ENCODE data around the gene FILIP1. TPM values are rescaled to one million over a fixed set of nuclear protein-coding genes. Genes with fewer than 3 reads are reported as not detected.

FILIP1 gene
- total RNA-seq, 1 experiment from 2014 or later = 2.9 TPM

- Mint-ChIP-seq H3K27ac (no peak overlapping the region; the same call in 1 of the 2 replicates), H3K9me3 (no peaks in the 10 kb centered on the region), H3K4me3 (peak overlapping the region; percentile 81), H3K36me3 (no peaks in the 10 kb centered on the region), H3K4me1 (peaks cover 50% of the 10 kb centered on the region), H3K27me3 (ENCODE audit: low read depth) (no peaks in the 10 kb centered on the region; the same call in 1 of the 2 replicates)
- ATAC-seq = peak; percentile 4; the same call in 1 of the 2 replicates
- ChIA-PET POLR2A (interaction anchor here (0.9 to 1.2 kb wide), 5 partner anchors 11 to 54 kb away, joined by 3 to 5 read pairs (median 4); no protein-coding TSS in a partner anchor), CTCF (interaction anchor here (0.6 to 1.8 kb wide), 8 partner anchors 13 to 116 kb away, joined by 3 to 6 read pairs (median 3); no protein-coding TSS in a partner anchor)
- TF ChIP-seq NR3C1 (CRISPR knock-in tag; conservative IDR thresholded peaks at IDR 0.05; ENCODE audit: low read depth) = no peak
- no peak for TF ChIP-seq USF1 (CRISPR knock-in tag; IDR thresholded peaks at IDR 0.05)
- no peak for TF ChIP-seq NFYB (CRISPR knock-in tag; conservative IDR thresholded peaks at IDR 0.05; ENCODE audit: low read depth)
- no peak for TF ChIP-seq NR1H2 (CRISPR knock-in tag; IDR thresholded peaks at IDR 0.05)
- no peak for TF ChIP-seq ATF3 (CRISPR knock-in tag; conservative IDR thresholded peaks at IDR 0.05)
- no peak for TF ChIP-seq ESRRA (CRISPR knock-in tag; IDR thresholded peaks at IDR 0.05; ENCODE audit: borderline replicate concordance)
- TF ChIP-seq MXD4 (CRISPR knock-in tag; IDR thresholded peaks at IDR 0.05; ENCODE audit: borderline replicate concordance) = no peak
- TF ChIP-seq ZNF317 (CRISPR knock-in tag; IDR thresholded peaks at IDR 0.05; ENCODE audit: borderline replicate concordance, low read depth) = no peak
- no peak for TF ChIP-seq ZNF263 (CRISPR knock-in tag; IDR thresholded peaks at IDR 0.05; ENCODE audit: low read depth)
- no peak for TF ChIP-seq ATF6 (CRISPR knock-in tag; IDR thresholded peaks at IDR 0.05)
- TF ChIP-seq IRF2 (CRISPR knock-in tag; IDR thresholded peaks at IDR 0.05; ENCODE audit: borderline replicate concordance, low read depth) = no peak
- no peak for TF ChIP-seq EMX1 (CRISPR knock-in tag; IDR thresholded peaks at IDR 0.05)
- DNase-seq (ENCODE audit: low spot score) = no peak
Measured at GRCh38 chr6:75348882-75349261, 144.7 kb downstream of the FILIP1 start.

GRCh38 chr6:75347898-75348610, 145.5 kb downstream of the FILIP1 start:
- ATAC-seq (no peak), DNase-seq (ENCODE audit: low spot score) (no peak)
- no peak overlapping the region; the same call in 1 of the 2 replicates for H3K27ac Mint-ChIP-seq
- H3K9me3 Mint-ChIP-seq = no peaks in the 10 kb centered on the region
- POLR2A ChIA-PET = no interaction called here
- no peaks in the 10 kb centered on the region; the same call in 1 of the 2 replicates for H3K27me3 Mint-ChIP-seq (ENCODE audit: low read depth)
- H3K4me1 Mint-ChIP-seq = peaks cover 45% of the 10 kb centered on the region
- TF ChIP-seq SMAD3 (CRISPR knock-in tag; IDR thresholded peaks at IDR 0.05; ENCODE audit: borderline replicate concordance) (no peak), HMGA2 (CRISPR knock-in tag; IDR thresholded peaks at IDR 0.05) (no peak), TEAD1 (CRISPR knock-in tag; IDR thresholded peaks at IDR 0.05) (no peak), ZNF219 (CRISPR knock-in tag; IDR thresholded peaks at IDR 0.05; ENCODE audit: borderline replicate concordance) (no peak), FOXP1 (CRISPR knock-in tag; IDR thresholded peaks at IDR 0.05; ENCODE audit: borderline replicate concordance) (no peak), CDX4 (CRISPR knock-in tag; IDR thresholded peaks at IDR 0.05; ENCODE audit: borderline replicate concordance) (no peak), ZNF532 (CRISPR knock-in tag; IDR thresholded peaks at IDR 0.05; ENCODE audit: borderline replicate concordance) (no peak), USF1 (CRISPR knock-in tag; IDR thresholded peaks at IDR 0.05) (no peak), MAX (CRISPR knock-in tag; IDR thresholded peaks at IDR 0.05) (no peak), CREM (CRISPR knock-in tag; IDR thresholded peaks at IDR 0.05) (no peak), RORB (CRISPR knock-in tag; IDR thresholded peaks at IDR 0.05) (no peak), ZNF232 (CRISPR knock-in tag; IDR thresholded peaks at IDR 0.05) (no peak)
- H3K36me3 Mint-ChIP-seq = no peaks in the 10 kb centered on the region
- H3K4me3 Mint-ChIP-seq = no peak overlapping the region
- CTCF ChIA-PET = interaction anchor here (0.8 kb wide), 1 partner anchor 14 kb away, joined by 3 read pairs; no protein-coding TSS in a partner anchor
